Right lobe of liver (tissue), 6 donors: Measurements from ENCODE around the gene LRRC72. TPM values are rescaled to one million over a fixed set of nuclear protein-coding genes. Genes with fewer than 3 reads are reported as not detected.
"Not testable (repeated sequence)": the region's sequence is repeated elsewhere in the genome, so short reads cannot be mapped to it uniquely, and the experiment has no call there.

Experiments
- ATAC-seq, 4 donors: fragments of 200-7000 bp; cut with Tn5 transposase; one replicate each; pipeline ENCODE4 v1.9.1; 2020; ENCODE audit warnings: mild to moderate bottlenecking in 4 of 4, moderate library complexity in 4 of 4
- DNase-seq, 3 donors: peaks; one replicate each; pipeline ENCODE4 v3.0.0-alpha.2; 2020
- H3K27ac ChIP-seq, 3 donors: fragments of 200-600 bp; one replicate each; pipeline ENCODE4 v1.8.0; 2022
- H3K27me3 ChIP-seq, 2 donors: fragments of 200-600 bp; one replicate each; pipeline ENCODE4 v1.8.0; 2022
- H3K36me3 ChIP-seq, 4 donors: fragments of 200-600 bp; sonication (generic) in 1 of 4; one replicate each; pipeline versions ENCODE4 v1.5.1 to v1.8.0; 2017 to 2022; ENCODE audit warnings: control low read depth in 1 of 4
- H3K4me1 ChIP-seq, 4 donors: fragments of 200-600 bp; sonication (generic) in 1 of 4; one replicate each; pipeline versions ENCODE4 v1.5.1 to v1.8.0; 2017 to 2022; ENCODE audit warnings: control low read depth in 1 of 4
- H3K4me3 ChIP-seq, 3 donors: fragments of 200-600 bp; one replicate each; pipeline ENCODE4 v1.8.0; 2022
- H3K9me3 ChIP-seq, 4 donors: fragments of 200-600 bp; sonication (generic) in 1 of 4; one replicate each; pipeline versions ENCODE4 v1.5.1 to v1.8.0; 2017 to 2022; ENCODE audit warnings: control low read depth in 1 of 4
- POLR2A ChIP-seq: fragments of 450-650 bp; IDR thresholded peaks from one replicate; pipeline ENCODE4 v1.6.1; 2017; ENCODE audit warnings: antibody characterized with exemption, mild to moderate bottlenecking
- WGBS: methylation state at CpG from one replicate; pipeline ENCODE4 v1.1.6; 2018; ENCODE audit warnings: low coverage, low lambda C conversion rate; ENCODE audit not compliant: insufficient coverage; ENCODE audit errors: missing lambda C conversion rate; 5-methylcytosine and 5-hydroxymethylcytosine counted together
- intact Hi-C, 2 donors: fragments of 100-400 bp; cut with DNase I; formaldehyde crosslinking; loops; one replicate each; pipeline versions ENCODE4 v1.11.2 to v1.14.1; 2022
- total RNA-seq, 6 experiments: library from RNA; depleted of rRNA in 2 of 6; stranded (reverse); fragments of >200 nt in 2 of 6; fragmentation: NEBNext Ultra II Directional in 3 of 6; extraction: Animal tissue kit (Norgen Biotek cat#: 25700) in 3 of 6; gene quantifications; one replicate each; pipeline versions ENCODE4 v1.1.0 to v1.2.4, GENCODE V29; 2016 to 2023
- TF ChIP-seq, protein P1 (sequence below), 4 donors: fragments of 200-600 bp in 3 of 4; fragments of 450-650 bp in 1 of 4; IDR thresholded peaks; one replicate each; pipeline versions ENCODE4 v1.5.1 to v1.8.0; 2016 to 2022; ENCODE audit warnings: antibody characterized with exemption in 4 of 4, mild to moderate bottlenecking in 2 of 4
- donor health status: DM: no; HTN: yes; CAD: no.
- donor health status: DM: no; HTN: no; CAD: no.
- donor health status: DM: no; HTN: no; CAD: no.
- donor health status: DM: no; HTN: yes; CAD: no.
- donor health status: DM: no; HTN: yes; CAD: no.

LRRC72 gene
- total RNA-seq, 6 experiments from 2014 or later = not detected

DNA sequence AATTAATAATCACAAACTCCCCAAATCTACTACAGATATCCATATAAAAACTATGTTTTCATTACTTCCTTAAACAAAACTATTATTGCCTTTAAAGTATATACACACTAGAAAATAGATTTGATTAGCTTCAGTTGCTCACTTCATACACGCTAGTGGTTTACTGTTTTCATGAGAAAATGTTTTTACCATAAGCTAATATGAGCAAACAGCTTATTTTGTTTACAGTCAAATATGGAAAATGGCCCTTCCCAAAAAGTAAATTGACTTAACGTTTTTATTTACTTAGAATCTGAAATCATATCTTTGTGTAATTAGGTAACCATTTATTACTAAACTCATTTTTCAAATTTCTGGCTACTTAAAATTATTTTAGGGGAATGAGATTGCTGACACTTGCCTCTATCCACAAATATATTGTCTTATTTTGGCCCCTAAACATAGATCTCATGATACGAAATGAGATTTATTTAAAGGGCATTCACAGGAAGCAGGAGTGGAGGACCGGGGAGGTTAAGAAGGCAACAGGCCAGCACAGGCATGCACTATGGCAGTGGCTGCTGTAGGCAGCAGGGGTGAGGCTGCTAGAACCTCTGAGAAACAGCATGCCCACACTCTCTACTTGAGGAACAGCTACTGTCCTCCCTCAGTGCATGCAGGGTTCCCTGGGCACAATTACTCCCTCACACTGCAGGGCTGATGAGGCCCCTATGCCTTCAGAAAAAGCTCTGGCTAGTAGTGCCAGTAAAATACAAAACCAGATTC, 31.5 kb upstream of the LRRC72 start:
- TF ChIP-seq, protein P1, sequence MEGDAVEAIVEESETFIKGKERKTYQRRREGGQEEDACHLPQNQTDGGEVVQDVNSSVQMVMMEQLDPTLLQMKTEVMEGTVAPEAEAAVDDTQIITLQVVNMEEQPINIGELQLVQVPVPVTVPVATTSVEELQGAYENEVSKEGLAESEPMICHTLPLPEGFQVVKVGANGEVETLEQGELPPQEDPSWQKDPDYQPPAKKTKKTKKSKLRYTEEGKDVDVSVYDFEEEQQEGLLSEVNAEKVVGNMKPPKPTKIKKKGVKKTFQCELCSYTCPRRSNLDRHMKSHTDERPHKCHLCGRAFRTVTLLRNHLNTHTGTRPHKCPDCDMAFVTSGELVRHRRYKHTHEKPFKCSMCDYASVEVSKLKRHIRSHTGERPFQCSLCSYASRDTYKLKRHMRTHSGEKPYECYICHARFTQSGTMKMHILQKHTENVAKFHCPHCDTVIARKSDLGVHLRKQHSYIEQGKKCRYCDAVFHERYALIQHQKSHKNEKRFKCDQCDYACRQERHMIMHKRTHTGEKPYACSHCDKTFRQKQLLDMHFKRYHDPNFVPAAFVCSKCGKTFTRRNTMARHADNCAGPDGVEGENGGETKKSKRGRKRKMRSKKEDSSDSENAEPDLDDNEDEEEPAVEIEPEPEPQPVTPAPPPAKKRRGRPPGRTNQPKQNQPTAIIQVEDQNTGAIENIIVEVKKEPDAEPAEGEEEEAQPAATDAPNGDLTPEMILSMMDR (IDR thresholded peaks at IDR 0.05) = no peak
- no peak for TF ChIP-seq POLR2A
- Histone ChIP-seq H3K27ac (no peak overlapping the region), H3K9me3 (no peaks in the 10 kb centered on the region), H3K4me1 (no peaks in the 10 kb centered on the region), H3K4me3 (no peak overlapping the region), H3K27me3 (no peaks in the 10 kb centered on the region), H3K36me3 (no peaks in the 10 kb centered on the region)
- no peak for ATAC-seq
- WGBS = 58% methylated on average over 4 of the region's 4 CpGs
- no peak for DNase-seq
- intact Hi-C loops = no loop called here

DNA sequence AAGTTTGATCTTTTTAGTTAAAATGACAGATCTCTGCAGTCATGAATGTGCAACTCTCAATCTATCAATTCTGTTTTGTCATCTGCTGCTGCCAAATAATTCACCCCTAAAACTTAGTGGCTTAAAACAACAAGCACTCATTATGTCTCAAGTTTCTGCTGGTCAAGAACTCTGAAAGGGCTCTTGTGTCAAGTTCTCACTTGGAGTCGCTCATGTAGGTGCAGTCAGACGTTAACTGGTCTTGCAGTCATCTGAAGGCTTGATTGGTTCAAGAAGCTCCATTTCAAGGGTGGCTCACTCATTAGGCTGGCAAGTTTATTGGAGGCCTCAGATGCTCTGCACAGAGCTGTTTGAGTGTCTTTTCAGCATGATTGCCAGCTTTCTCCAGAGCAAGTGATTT, 28.5 kb upstream of the LRRC72 start:
- DNase-seq (no peak), ATAC-seq (no peak)
- intact Hi-C loops = no loop called here
- no peak overlapping the region for H3K4me3 ChIP-seq
- no peak for TF ChIP-seq POLR2A
- TF ChIP-seq, protein P1 (IDR thresholded peaks at IDR 0.05) = no peak
- H3K27me3 ChIP-seq = no peaks in the 10 kb centered on the region
- 80% methylated on average over 2 of the region's 2 CpGs for WGBS
- H3K27ac ChIP-seq = no peak overlapping the region
- no peaks in the 10 kb centered on the region for H3K9me3 ChIP-seq
- H3K36me3 ChIP-seq = no peaks in the 10 kb centered on the region
- no peaks in the 10 kb centered on the region for H3K4me1 ChIP-seq

DNA sequence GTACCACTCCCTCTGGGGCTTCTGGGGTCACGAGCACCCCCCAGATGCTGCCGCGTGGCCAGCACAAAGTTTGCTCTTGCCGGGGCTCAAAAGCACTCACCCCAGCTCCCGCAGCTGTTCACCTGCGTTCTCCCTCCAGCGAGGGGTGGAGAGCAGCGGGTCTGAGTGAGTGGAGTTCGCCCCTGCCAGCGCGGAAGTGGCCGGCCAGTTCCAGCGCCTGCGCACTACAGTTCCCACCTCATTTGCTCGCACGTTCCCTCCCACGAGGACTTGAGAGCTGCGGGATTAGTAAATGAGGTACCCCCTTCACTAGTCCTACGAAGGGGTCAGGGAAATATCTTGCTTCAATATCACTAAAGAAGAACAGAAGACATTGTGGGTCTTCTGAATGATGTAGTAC, 24.3 kb upstream of the LRRC72 start:
- no peak overlapping the region for H3K4me3 ChIP-seq
- no peak overlapping the region for H3K27ac ChIP-seq
- H3K36me3 ChIP-seq = no peaks in the 10 kb centered on the region
- H3K27me3 ChIP-seq = no peaks in the 10 kb centered on the region
- WGBS = 93% methylated on average over 14 of the region's 19 CpGs
- H3K4me1 ChIP-seq = no peaks in the 10 kb centered on the region
- ATAC-seq (no peak), DNase-seq (no peak)
- TF ChIP-seq POLR2A = no peak
- TF ChIP-seq, protein P1 (IDR thresholded peaks at IDR 0.05) = no peak
- H3K9me3 ChIP-seq = no peaks in the 10 kb centered on the region
- intact Hi-C loops = no loop called here

DNA sequence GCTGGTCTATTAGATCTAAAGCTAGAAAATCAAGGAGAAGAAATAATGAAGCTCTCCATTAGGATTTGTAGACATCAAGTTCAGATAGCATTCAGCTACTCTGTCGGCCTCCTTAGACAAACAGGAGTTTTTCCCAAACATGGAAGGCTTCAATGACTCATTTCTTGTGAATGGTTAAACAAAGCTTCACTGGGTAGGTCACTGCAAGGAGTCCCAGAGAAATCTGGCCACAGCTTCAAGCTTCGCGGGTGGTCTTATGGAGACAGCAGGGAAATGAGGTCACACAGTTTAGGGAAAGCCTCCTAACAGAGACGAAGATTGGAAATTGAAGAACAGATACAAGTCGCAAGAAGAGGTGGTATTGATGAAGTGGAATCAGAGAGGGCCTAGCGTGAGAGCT, 22.6 kb upstream of the LRRC72 start:
- DNase-seq (no peak), ATAC-seq (no peak)
- WGBS = 84% methylated on average over 6 of the region's 6 CpGs
- Histone ChIP-seq H3K4me3 (no peak overlapping the region), H3K36me3 (no peaks in the 10 kb centered on the region), H3K9me3 (no peaks in the 10 kb centered on the region), H3K27me3 (no peaks in the 10 kb centered on the region), H3K27ac (no peak overlapping the region), H3K4me1 (no peaks in the 10 kb centered on the region)
- no peak for TF ChIP-seq POLR2A
- TF ChIP-seq, protein P1 (IDR thresholded peaks at IDR 0.05) = no peak
- intact Hi-C loops = no loop called here

DNA sequence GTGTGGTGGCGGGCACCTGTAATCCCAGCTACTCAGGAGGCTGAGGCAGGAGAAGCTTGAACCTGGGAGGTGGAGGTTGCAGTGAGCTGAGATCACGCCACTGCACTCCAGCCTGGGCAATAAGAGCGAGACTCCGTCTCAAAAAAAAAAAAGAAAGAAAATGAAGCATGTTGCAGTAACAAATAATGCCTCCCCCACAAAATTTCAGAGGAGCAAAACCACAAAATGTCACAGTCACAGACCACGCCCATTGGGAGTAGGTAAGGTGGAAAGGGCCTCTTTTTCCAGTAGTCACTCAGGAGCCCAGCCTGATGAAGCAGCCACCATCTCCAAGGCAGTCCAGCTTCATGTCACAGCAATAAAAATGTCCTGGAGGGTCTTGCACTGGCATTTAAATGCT, 20.2 kb upstream of the LRRC72 start:
- H3K27ac ChIP-seq, H3K4me3 ChIP-seq, intact Hi-C loops, DNase-seq, H3K4me1 ChIP-seq, H3K36me3 ChIP-seq, ATAC-seq, H3K27me3 ChIP-seq, H3K9me3 ChIP-seq: not testable (repeated sequence)
- 88% methylated on average over 5 of the region's 5 CpGs for WGBS
